ENCODE data around the gene AXIN1.
A peak's percentile ranks its signal among the peaks of the same experiment; 100 is the strongest.
"Not testable (repeated sequence)": the region's sequence is repeated elsewhere in the genome, so short reads cannot be mapped to it uniquely, and the experiment has no call there.

Gene AXIN1

DNA sequence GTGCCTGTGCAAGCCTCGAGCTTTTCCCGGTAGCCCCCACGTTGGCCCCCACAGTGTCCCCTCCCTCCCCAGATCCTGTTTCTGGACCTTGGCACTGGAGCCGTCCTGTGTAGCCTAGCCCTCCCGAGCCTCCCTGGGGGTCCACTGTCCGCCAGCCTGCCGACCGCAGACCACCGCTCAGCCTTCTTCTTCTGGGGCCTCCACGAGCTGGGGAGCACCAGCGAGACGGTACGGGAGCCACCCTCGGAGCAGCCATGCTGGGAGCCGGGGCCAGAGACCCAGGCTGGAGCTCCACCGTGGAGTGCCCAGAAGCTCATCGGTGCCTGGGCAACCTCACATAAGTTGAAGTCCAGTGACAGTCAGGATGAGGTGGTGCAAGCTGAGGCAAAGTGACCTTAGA, 88.6 kb downstream of the AXIN1 start:
- no peak for DNase-seq

DNA sequence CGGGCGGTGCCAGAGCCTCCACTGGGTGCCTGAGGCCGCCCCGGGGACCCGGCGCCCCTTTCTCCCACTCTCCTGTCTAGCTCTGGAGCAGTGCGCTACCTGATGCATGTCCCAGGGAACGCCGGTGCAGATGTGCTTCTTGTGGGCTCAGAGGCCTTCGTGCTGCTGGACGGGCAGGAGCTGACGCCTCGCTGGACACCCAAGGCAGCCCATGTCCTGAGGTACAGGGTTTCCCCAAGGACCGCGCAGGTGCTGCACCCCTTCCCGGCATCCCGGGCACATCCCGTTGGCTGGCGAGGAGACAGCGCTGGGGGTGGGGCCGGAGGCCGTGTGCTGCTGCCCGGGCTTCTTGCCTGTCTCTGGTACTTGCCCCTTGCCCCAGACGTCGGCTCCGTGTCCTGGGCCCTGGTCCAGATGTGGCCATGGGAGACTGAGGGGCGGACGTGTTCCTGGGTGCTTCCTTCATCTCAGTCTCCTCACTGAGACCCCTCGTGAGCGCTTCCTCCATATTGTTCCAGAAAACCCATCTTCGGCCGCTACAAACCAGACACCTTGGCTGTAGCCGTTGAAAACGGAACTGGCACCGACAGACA, 89.2 kb downstream of the AXIN1 start:
- no peak for DNase-seq

DNA sequence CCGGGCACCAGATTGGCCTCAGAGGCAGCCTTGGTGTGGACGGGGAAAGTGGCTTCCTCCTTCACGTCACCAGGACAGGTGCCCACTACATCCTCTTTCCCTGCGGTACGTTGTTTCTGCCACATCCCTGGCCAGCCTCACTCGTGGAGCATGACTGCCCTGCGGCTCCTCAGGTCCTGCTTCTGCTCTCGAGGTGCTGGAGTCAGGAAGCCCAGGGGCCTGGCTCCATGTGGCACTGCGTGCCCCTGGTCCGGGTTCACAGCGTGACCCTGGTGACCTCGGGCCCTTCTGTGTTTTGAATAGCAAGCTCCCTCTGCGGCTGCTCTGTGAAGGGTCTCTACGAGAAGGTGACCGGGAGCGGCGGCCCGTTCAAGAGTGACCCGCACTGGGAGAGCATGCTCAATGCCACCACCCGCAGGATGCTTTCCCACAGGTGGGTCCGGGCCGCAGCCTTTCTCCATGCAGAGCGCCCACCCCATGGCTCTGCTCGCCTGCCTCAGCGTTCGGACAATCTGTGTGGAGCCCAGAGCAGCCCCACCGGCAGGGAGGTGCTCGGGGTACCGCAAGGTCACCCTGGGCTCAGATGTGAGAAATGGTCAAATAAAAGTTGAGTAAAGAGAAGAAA, 90.3 kb downstream of the AXIN1 start:
- no peak for DNase-seq

DNA sequence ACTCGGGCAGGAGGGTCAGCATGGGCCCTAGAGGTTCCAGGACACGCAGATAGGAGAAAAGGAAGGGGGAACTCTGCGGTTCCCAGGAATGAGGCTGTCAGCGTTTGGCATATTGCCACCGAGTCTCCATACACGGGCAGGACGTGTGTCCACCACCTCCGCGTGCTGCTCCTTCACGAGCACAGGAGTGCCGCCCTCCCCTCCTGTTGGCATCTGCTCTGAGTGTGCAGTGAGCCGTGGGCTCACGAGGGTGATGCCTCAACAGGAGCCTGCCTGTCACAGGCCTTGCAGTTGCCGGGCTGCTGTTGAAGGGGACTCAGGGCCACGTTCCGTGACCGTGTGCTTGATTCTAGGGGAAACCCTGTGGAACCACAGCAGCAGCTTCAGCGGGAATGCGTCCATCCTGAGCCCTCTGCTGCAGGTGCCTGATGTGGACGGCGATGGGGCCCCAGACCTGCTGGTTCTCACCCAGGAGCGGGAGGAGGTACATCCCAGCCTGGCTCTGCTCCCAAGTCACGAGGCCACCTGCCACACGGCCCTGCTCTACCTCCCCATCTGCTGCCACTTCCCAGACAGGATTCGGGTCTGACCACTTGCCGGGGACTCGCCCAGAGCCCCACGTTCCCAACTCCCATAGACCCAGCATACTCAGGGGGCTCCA, 91.4 kb downstream of the AXIN1 start:
- DNase-seq: no peak

- no peak for DNase-seq
These were observed 92.2 kb downstream of the AXIN1 start for GRCh38 chr16:260326-260725.

DNA sequence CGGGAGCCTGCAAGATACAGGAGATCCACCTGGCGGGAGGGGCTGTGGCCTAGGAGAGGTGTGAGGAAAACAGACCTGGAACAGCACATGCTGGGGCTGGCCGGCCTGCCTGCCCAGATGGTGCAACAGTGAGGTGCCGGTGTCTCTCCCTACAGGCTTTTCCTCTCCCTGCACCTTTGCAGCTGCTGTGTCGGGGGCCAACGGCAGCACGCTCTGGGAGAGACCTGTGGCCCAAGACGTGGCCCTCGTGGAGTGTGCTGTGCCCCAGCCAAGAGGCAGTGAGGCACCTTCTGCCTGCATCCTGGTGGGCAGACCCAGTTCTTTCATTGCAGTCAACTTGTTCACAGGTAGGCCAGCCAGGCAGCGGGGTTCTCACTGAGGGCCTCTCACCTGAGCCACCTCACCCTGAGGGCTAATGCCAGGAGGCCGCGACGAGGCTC, 92.7 kb downstream of the AXIN1 start:
- no peak for DNase-seq

GRCh38 chr16:259226-259625, 93.3 kb downstream of the AXIN1 start:
- DNase-seq: no peak

GRCh38 chr16:258091-258490, 94.4 kb downstream of the AXIN1 start:
- DNase-seq: not testable (repeated sequence)

DNA sequence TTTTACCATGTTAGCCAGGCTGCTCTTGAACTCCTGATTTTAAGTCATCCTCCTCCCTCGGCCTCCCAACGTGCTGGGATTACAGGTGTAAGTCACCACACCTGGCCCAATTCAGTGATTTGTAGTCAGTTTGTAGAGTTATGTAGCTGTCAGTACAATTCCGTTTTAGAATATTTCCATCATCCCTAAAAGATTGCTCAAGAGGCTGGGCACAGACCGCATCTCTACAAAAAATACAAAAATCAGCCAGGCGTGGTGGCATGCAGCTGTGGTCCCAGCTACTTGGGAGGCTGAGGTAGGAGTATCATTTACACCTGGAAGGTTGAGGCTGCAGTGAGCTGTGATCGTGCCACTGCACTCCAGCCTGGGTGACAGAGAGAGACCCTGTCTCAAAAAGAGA, 97.3 kb downstream of the AXIN1 start:
- no peak for DNase-seq

DNA sequence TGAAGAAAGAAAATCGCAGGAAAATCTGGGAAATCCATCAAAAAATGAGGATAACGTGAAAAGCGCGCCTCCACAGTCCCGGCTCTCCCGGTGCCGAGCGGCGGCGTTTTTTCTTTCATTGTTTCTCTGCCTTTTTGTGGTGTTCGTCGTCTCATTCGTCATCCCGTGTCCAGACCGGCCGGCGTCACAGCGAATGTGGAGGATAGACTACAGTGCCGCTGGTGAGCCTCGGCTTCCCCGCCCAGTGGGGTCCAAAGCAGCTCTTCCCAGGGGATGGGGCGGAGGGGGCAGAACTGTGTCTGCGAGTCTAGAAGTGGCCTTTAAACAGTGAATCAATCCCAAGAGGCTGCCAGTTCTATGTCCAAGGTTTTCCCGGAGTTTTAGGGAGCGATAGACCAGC, 98.1 kb downstream of the AXIN1 start:
- DNase-seq: no peak

- DNase-seq: no peak
These were observed 98.7 kb downstream of the AXIN1 start for GRCh38 chr16:253833-254232.

GRCh38 chr16:252366-253337, 99.9 kb downstream of the AXIN1 start:
- peak; percentile 60 to 77 (median 64) for DNase-seq

- no peak for DNase-seq
These were observed 103.1 kb downstream of the AXIN1 start for GRCh38 chr16:249431-249830.

DNA sequence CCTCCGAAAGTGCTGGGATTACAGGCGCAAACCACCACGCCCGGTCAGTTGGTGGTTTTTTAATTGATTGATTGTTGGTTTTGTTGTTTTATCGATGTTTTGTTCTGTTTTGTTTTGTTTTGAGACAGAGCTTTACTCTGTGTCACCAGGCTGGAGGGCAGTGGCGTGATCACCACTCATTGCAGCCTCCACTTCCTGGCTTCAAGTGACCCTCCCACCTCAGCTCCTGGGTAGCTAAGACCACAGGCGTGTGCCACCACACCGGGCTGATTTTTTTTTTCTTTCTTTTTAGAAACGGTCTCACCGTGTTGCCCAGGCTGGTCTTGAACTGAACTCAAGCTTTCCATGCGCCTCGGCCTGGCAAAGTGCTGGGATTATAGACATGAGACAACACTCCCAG, 105.5 kb downstream of the AXIN1 start:
- no peak for DNase-seq

GRCh38 chr16:245105-245504, 107.4 kb downstream of the AXIN1 start:
- DNase-seq: no peak

GRCh38 chr16:243348-243747, 109.2 kb downstream of the AXIN1 start:
- no peak for DNase-seq

DNA sequence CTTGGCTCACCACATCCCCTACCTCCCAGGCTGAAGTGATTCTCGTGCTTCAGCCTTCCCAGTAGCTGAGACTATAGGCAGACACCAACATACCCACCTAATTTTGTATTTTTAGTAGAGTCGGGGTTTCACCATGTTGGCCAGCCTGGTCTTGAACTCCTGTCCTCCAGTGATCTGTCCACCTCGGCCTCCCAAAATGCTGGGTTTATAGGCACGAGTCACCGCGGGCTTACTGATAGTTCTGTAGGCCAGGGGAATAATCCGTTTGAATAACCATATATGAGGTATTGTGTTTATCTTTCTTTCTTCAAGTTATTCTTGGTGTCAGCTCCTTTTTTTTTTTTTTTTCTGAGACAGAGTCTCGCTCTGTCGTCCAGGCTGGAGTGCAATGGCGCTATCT, 110.2 kb downstream of the AXIN1 start:
- no peak for DNase-seq

DNA sequence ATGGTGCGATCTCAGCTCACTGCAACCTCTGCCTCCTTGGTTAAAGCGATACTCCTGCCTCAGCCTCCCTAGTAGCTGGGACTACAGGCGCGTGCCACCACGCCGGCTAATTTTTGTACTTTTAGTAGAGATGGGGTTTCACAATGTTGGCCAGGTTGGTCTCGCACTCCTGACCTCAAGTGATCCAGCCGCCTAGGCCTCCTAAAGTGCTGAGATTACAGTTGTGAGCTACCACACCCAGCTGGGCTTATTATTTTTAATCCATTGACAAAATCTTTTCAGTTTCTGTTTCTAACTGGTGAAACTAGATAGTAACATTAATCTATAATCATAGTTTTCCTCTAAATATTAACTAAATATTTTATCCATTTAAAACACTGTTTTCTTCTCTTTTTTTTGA, 112.0 kb downstream of the AXIN1 start:
- DNase-seq: no peak

- no peak for DNase-seq
These were observed 112.6 kb downstream of the AXIN1 start for GRCh38 chr16:239948-240277.

All from suppressor macrophage treated with lipopolysaccharide for 1 hour (primary cell).